Right renal cortex interstitium (tissue), 3 donors: ENCODE measurements around the gene TLK1. TPM values are rescaled to one million over a fixed set of nuclear protein-coding genes. Genes with fewer than 3 reads are reported as not detected.
A peak's percentile ranks its signal among the peaks of the same experiment; 100 is the strongest.

Source experiments
- DNase-seq, 3 donors: peaks; one replicate each; pipeline ENCODE4 v3.0.0-alpha.2; 2013; ENCODE audit warnings: low read depth in 3 of 3, low spot score in 2 of 3
- polyA plus RNA-seq, 3 donors: library from polyadenylated mRNA; unstranded; fragments of 120-200 nt; gene quantifications; one replicate each; pipeline ENCODE4 v1.2.1, GENCODE V29; 2013; ENCODE audit not compliant: insufficient read length in 3 of 3

The TLK1 gene
- 10 to 100 TPM; 52.4 to 61.3 (median 61.2) TPM for polyA plus RNA-seq

- peak in 2 of 3 donors; percentile 48 to 54 for DNase-seq
Measured at GRCh38 chr2:171160119-171160955, at the start of gene TLK1. Gene TLK1, minus strand, starts transcription at chr2:171160893. Its CDS starts 465 bp downstream, at chr2:171160428.

DNA sequence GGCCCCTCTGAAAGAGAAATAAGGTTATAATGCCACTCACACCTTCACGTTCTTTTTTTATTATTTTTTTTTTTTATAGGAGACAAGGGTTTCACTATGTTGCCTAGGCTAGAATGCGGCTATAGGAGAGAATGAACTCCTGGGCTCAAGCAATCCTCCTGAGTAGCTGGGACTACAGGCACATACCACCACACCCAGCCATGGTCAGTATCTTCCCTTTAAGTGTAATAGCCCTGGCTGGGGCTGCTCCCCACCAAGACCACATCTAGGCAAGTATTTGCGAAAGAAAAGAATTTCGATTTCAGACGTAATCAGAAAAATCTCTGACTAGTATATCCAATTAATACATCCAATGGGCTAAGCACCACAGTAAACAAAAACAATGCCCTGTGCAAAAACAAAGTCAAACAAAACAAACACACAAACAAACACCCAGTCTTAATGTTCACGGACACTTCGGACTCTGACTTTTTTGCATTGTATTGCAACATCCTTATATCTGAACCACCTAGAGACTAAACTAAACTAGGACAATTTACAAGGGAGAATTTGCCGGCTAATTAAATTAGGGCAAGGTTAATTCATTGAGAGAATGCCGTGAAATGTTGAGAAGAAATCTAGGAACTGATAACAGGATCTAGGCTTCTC, 49.6 kb upstream of the TLK1 start:
- no peak for DNase-seq

- no peak for DNase-seq
Measured at GRCh38 chr2:171208657-171209056, 48.0 kb upstream of the TLK1 start.

DNA sequence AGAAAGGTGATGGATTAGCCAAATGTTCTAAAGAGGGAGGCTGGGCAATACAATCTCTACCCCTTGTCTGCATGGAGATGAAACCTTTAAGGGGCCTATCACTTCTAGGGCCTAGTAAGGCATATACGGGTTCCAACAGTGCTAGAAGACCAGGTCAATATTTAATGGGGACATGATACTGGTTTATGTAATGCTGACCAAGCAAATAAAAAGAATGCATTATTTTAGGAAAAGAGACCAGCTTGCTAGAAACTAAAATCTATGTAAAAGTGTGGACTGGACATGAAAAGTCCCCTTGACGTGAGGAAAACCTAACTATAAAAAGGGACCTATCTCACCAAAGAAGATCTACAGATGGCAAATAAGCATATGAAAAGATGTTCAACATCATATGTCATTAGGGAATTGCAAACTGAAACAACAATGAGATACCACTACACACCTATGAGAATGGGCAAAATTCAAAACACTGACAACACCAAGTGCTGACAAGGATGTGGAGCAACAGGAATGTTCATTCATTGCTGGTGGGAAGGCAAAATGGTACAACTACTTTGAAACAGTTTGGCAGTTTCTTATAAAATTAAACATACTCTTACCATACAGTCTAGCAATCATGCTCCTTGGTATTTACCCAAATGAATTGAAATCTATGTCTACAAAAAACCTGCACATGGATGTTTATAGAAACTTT, 45.9 kb upstream of the TLK1 start:
- no peak for DNase-seq

DNA sequence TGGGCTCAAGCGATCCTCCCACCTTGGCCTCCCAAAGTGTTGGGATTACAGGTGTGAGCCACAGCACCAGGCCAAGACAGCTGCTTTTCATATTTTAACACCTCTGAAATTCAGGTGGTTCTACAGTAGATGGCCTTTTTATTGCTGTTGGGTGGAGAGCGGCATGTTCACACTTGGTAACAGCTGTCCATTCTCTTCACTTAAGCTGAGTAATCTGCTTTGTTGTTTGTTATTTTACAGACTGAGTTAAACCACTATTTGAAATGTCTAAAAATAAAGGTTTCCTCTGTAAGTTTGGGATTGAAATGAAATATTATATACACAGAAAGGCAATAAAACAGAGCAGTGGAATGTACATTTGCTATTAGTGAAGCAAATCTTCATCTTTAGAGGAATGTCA, 44.9 kb upstream of the TLK1 start:
- DNase-seq = no peak

- no peak for DNase-seq
Measured at GRCh38 chr2:171201767-171202166, 41.1 kb upstream of the TLK1 start.

DNA sequence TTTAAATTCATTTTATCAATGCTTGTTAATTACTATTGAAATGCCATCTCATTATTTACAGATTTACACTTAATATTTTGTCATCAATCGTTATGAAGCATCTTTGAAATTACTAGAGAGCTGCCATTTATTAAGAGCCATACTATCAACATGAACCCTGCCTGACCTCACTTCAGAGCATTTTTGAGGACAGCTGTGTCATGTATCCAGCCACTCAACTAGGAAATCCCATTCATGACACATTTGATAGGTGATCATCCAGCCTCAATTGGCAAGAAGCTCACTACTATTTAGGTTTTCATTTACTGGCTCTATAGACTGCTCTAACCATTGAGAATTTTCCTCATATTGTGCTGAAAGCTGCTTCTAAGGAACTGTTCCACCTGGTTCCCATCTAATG, 40.6 kb upstream of the TLK1 start:
- no peak for DNase-seq

- DNase-seq = no peak
Measured at GRCh38 chr2:171200469-171200868, 39.8 kb upstream of the TLK1 start.

- no peak for DNase-seq
Measured at GRCh38 chr2:171191021-171191420, 30.3 kb upstream of the TLK1 start.

DNA sequence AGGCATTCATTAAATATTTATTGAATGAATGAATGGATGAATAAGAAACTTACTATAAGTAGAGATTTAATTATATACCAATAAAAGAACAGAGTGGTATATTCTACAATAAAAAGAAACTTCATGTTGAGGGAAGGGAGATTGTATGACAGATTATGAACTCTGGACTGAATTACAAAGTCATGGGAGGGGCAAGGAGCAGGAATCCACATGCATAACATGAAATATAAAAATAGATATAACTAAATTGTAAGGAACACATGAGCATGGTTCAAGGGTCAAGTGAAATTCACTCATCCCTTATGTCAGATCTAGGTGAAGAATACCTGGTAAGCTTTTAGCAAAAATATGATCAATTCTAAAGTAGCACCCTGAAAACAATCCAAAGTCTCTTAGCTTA, 27.1 kb upstream of the TLK1 start:
- no peak for DNase-seq

- no peak for DNase-seq
Measured at GRCh38 chr2:171187177-171187576, 26.5 kb upstream of the TLK1 start.

- DNase-seq = no peak
Measured at GRCh38 chr2:171185941-171186340, 25.2 kb upstream of the TLK1 start.

DNA sequence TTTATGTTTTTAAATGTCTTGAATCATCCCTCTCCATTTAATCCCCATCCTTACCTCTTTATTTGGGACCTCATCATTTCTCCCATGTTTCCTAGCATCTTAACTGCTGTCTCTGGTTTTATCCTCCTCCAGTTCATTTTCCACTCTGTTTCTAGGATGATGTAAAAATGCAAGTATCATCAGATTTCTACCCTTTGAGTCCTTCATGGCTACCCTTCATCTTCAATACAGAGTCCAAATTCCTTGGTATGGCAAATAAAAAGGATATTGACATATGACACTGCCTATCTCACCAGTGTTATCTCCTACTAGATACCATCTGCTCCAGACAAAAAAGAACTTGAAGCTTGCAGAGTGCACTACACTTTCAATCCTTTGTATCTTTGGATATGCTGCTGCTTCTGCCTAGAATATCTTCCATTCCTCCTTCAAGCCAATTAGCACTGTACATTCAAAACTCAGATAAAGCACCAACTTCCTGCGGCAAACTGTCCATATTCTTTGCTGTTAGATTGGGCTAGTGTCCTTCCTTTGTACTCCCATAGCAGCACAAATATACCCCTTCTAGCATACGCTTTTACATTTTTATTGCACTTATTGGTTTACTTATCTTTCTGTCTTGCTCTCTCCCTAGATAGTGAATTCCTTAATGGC, 24.6 kb upstream of the TLK1 start:
- no peak for DNase-seq

- DNase-seq = no peak
Measured at GRCh38 chr2:171181064-171182049, 20.7 kb upstream of the TLK1 start.

DNA sequence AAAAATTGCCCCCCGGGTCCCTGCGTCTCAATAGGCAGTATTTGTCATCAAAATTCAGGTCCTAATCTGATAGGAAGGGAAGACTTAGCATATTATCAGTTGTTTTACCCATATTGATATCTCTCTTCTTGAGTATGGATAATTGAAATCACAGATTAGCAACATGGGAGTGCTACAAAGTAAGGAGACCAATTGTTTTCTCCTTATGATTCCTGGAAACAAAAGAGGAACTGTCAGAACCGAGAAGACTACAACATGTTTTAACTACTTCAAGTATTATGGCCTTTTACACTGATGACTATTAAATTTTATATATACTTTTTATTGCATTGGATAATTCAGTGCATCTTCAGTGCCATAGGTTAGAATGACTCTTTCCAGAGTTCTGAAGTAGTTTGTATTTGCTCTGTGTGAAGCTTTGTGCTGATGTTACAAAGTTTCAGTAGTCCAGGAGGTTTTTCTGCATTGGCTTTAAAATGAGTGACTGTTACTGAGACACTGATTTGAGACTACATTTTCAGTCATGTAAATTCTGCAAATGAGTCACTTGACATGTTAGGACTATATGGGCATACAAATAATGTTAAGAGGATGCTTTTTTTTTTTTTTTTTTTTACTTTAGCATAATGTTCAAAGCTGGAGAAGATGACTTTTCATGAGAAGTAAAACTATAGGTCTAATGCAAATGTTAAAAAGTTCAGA, 19.7 kb upstream of the TLK1 start:
- DNase-seq = no peak

DNA sequence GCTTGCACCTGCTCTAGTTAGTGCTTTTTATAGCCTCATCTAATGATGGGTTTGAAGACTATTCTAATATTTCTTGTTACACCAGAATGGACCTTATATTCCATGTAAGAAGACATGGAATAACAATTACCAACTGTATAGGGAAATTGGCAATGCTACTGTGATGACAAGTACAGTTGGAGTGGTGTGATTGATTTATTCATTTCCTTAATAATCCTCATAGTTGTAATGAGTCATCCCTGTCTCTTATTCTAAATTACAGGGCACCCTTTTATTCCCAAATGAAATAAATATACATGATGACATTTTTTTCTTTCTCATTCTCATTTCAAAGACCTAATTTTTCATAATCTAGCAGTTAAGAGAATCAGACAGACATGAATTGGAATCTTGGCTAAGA, 18.3 kb upstream of the TLK1 start:
- DNase-seq = no peak

DNA sequence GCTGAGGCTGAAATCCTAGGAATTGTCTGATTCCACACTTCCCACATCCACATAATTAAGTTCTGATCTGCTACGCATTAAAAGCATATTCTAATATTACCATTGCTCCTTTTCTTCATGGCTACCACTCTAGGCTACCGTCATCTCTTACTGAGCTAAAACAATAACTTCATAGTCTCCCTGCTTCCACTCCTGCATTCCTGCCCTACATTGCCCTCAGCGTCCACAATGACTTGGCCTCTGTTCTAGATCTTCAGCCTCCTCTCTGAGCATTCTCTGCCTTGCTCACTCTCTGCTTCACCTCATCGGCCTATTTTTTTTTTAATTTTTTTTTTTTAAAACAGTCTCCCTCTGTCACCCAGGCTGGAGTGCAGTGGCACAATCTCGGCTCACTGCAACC, 15.8 kb upstream of the TLK1 start:
- DNase-seq = no peak

GRCh38 chr2:171174075-171174474, 13.4 kb upstream of the TLK1 start:
- DNase-seq = no peak

- no peak for DNase-seq
Measured at GRCh38 chr2:171173087-171173486, 12.4 kb upstream of the TLK1 start.
